ENCODE measurements around the gene RHOC.

RHOC gene

GRCh38 chr1:112713466-112714312, 6.8 kb upstream of the RHOC start:
- no peak for TF ChIP-seq CTCF (IDR thresholded peaks at IDR 0.05)

DNA sequence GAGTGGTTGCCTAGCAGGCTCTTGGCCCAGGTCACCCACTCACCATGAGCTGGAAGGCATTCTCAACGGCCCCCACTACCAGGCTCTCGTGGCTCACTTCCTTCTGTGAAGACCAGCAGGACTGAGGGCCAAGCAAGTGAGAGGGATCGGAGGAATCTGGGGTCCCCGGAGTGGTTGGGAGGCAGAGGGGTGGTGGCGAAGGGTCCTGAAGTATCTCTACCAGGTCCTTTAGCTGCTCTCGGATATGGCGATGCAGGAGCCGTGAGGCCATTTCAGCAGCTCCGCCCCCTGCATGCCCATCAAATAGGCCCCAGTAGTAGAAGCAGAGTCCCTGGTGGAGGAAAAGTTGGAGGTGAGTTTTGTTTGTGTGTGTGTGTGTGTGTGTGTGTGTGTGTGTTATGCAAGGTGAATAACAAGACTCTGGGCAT, 5.8 kb upstream of the RHOC start:
- TF ChIP-seq CTCF (IDR thresholded peaks at IDR 0.05): no peak

DNA sequence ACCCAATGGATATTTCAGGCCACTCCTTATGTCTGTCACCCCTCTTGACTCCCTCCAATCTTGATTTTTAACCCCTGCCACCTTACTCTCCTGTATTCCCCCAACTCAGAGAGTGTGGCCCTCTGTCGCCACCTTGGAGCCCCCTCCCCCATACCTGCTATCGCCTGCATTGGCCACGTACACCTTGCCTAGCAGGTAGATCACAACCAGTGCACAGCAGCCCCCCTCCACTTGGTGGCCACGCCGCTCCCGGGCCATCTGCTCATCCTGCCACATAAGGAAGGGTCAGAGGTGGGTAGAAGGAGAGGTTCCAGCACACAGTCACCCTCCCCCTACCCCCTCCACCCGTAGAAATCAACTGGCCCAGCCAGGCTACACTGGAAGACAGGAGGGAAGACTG, 5.3 kb upstream of the RHOC start:
- TF ChIP-seq CTCF (IDR thresholded peaks at IDR 0.05): no peak

DNA sequence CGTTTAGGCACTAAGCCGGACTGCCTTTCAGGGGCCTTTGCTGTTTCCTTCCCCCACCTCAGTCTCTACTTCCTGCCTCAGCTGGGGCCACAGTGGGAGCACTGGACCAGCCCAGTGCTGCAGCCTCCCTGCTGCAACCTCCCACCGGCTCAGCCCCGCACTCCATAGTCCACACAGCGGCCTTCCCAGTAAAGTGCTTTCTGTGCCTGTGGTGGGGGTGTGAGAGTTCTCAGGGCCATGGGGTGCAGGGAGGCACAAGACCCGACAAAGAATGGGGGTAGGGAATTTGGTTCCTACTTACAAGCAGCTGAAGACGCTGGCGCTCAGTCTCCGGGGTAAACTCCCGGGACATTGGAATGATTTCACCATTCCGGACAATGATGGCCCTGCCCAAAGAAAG, 4.7 kb upstream of the RHOC start:
- TF ChIP-seq CTCF (IDR thresholded peaks at IDR 0.05): no peak

GRCh38 chr1:112711041-112711440, 4.1 kb upstream of the RHOC start:
- TF ChIP-seq CTCF (IDR thresholded peaks at IDR 0.05): no peak

DNA sequence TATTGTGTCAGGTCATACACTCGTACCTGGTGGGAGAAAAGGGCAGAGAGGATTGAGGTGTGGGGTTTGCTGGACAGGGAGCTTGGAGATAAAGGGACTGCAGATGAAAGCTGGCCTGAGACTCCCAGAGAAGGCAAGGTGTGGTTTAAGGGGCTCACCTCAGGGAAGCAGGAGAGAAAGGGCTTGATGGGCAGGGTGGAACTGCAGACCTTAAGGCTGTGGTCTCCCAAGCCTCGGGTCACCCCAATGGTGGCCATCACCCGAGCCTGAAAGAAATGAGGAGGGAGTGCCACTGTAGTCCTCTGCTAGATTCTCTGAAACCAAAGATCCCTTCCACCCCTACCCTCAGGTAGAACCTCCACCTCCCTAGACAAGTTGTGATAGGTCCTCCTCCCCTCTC, 3.7 kb upstream of the RHOC start:
- TF ChIP-seq CTCF (IDR thresholded peaks at IDR 0.05): no peak

DNA sequence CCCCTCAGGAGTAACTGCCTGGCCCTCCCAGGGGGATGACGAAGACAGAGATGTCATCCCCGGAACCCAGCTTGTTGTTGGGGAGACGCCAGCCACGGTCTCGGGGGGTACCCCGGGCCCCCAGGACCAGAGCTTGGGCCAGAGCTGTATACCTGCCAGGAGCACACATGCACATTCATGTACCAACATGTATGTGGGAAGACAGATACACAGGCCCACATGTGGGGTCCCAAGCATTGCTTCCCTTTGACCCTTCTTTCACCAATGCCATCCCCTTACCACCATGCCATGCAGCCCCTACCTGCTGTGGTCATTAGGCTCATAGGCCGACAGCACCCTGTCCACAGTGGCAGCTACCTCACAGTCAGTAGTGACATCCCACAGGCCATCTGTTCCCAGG, 3.2 kb upstream of the RHOC start:
- TF ChIP-seq CTCF (IDR thresholded peaks at IDR 0.05): no peak

- no peak for TF ChIP-seq CTCF (IDR thresholded peaks at IDR 0.05)
These were observed 1.6 kb upstream of the RHOC start for GRCh38 chr1:112708489-112708888.
